ENCODE data around the gene CDH13. TPM values are rescaled to one million over a fixed set of nuclear protein-coding genes. Genes with fewer than 3 reads are reported as not detected.

CDH13 gene
- total and polyA plus RNA-seq, 2 donors (not counting 3 experiments of a cell fraction or from before 2014, with no cell fraction given), result 96.6 to 124 TPM

GRCh38 chr16:83353241-83353640 lies 726.5 kb downstream of the CDH13 start:
- Histone ChIP-seq H3K4me1 (ENCODE audit: control insufficient read depth, extremely low read depth, insufficient read depth, low read length) (no peaks in the 10 kb centered on the region), H3K9me1 (replicated peaks; ENCODE audit: control insufficient read depth, extremely low read depth, insufficient read depth, low read length) (no peaks in the 10 kb centered on the region), H3K27ac (ENCODE audit: insufficient read depth, low read depth, low read length) (no peak overlapping the region), H3K4me2 (ENCODE audit: insufficient read depth, low read length) (no peak overlapping the region), H3K27me3 (ENCODE audit: control insufficient read depth in 2 of 2, insufficient read depth in 2 of 2, low read length in 2 of 2) (no peaks in the 10 kb centered on the region), H3K4me3 (replicated peaks in 1 of 3; ENCODE audit: insufficient read depth in 1 of 3, low read depth in 1 of 3, low read length in 3 of 3) (no peak overlapping the region), H3K36me3 (ENCODE audit: control insufficient read depth in 2 of 2, extremely low read depth in 1 of 2, insufficient read depth in 2 of 2, low read length in 2 of 2) (no peaks in the 10 kb centered on the region), H4K20me1 (replicated peaks; ENCODE audit: control insufficient read depth, extremely low read depth, insufficient read depth, low read length) (no peaks in the 10 kb centered on the region), H2AFZ (ENCODE audit: low read depth, low read length) (no peak overlapping the region), H3K9me3 (replicated peaks; ENCODE audit: control insufficient read depth, insufficient read depth, low read length) (no peaks in the 10 kb centered on the region), H3K9ac (replicated peaks; ENCODE audit: extremely low read depth, insufficient read depth, low read length) (no peak overlapping the region), H3K79me2 (ENCODE audit: control insufficient read depth, insufficient read depth, low read length) (no peaks in the 10 kb centered on the region)
- TF ChIP-seq JUN (IDR thresholded peaks at IDR 0.05; ENCODE audit: borderline replicate concordance, insufficient read depth, insufficient read length, low read depth) (no peak), CTCF (IDR thresholded peaks at IDR 0.05; ENCODE audit: extremely low read depth in 1 of 2, insufficient read depth in 1 of 2, low read depth in 1 of 2, low read length in 2 of 2) (no peak), MAX (IDR thresholded peaks at IDR 0.05; ENCODE audit: insufficient read depth, insufficient read length) (no peak), POLR2A (IDR thresholded peaks at IDR 0.05; ENCODE audit: low read depth, low read length) (no peak), GATA2 (IDR thresholded peaks at IDR 0.05; ENCODE audit: insufficient read depth, insufficient read length, low read depth, low read length) (no peak), POLR2AphosphoS5 (IDR thresholded peaks at IDR 0.05; ENCODE audit: insufficient read depth, low read depth, low read length) (no peak), FOS (IDR thresholded peaks at IDR 0.05; ENCODE audit: borderline replicate concordance, insufficient read depth, low read length) (no peak), MYC (IDR thresholded peaks at IDR 0.05; ENCODE audit: low read depth, low read length) (no peak), EZH2 (IDR thresholded peaks at IDR 0.05; ENCODE audit: borderline replicate concordance, low read depth, low read length, severe bottlenecking) (no peak)
- no peak for FAIRE-seq
- dilution Hi-C loops (cut with MboI; ENCODE audit: extremely low pct_ligation_motif_present, low sequenced_read_pairs) (no loop called here), intact Hi-C loops (cut with micrococcal nuclease) (no loop called here)
- ChIA-PET POLR2A (no interaction called here), CTCF (no interaction called here)
- DNase-seq (ENCODE audit: low read depth, low spot score), result no peak
- BruUV-seq (replicated peaks), result no TSS peak

Measured in endothelial cell of umbilical vein (primary cell).